GDM1 (cell line): Measurements from ENCODE around the gene GPATCH4.
"Not testable (repeated sequence)": the region's sequence is repeated elsewhere in the genome, so short reads cannot be mapped to it uniquely, and the experiment has no call there.

Experiments used
- DNase-seq: peaks from one replicate; lab custom pipeline; 2025; lab: John Stamatoyannopoulos, UW

Gene GPATCH4

DNA sequence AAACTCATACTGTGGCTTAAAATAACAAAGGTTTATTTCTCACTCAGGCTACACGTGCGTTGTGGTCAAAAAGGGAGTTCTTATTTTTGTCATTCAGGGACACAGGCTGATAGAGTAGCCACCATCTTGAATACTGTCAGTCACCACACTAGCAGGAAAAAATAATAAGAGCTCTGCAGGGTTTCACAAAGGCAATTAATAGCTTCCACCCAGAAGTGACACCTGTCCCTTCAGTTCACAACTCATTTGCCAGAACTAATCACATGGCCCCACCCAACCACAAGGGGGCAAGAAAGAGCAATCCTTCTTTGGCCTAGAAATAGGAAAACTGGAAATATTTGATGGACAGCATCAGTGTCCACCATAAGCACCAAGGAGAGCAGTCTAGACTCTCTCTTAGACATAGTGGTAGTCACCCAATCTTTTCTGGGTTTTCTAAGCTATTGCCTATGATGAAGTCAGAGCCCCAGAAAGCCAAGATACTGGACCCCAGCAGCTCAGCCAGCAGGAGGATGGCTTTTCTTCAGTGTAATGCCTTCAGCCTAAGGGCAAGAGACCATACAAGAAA, 26.1 kb upstream of the GPATCH4 start:
- no peak for DNase-seq

- no peak for DNase-seq
Observed at GRCh38 chr1:156626079-156626438, 24.8 kb upstream of the GPATCH4 start.

- DNase-seq = peak; percentile 35
Observed at GRCh38 chr1:156625436-156626078, 24.3 kb upstream of the GPATCH4 start.

GRCh38 chr1:156624814-156625435, 23.6 kb upstream of the GPATCH4 start:
- DNase-seq = no peak

DNA sequence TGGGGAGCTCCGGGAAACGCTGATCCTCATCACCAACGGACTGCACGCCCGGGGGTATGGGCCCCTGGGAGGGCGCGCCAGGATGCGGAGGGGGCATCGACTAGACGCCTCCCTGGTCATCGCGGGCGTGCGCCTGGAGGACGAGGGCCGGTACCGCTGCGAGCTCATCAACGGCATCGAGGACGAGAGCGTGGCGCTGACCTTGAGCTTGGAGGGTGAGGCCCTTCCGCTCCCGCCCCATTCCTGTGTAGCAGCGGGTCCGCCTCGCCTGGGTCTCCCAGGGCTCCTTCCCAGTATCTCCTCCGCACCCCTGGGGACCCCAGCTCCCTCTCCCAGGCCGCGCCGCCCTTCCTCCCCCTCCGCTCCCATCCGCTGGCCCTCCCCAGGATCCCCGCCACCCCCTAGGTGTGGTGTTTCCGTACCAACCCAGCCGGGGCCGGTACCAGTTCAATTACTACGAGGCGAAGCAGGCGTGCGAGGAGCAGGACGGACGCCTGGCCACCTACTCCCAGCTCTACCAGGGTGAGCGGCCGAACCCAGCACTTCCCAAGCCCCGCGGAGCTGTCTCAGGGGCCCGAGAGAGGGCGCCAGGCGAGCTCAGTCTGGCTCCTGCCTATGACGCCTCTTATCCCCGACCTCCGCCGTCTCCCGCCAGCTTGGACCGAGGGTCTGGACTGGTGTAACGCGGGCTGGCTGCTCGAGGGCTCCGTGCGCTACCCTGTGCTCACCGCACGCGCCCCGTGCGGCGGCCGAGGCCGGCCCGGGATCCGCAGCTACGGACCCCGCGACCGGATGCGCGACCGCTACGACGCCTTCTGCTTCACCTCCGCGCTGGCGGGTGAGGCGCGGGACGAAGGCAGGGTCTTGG, 22.9 kb upstream of the GPATCH4 start:
- DNase-seq = no peak

DNA sequence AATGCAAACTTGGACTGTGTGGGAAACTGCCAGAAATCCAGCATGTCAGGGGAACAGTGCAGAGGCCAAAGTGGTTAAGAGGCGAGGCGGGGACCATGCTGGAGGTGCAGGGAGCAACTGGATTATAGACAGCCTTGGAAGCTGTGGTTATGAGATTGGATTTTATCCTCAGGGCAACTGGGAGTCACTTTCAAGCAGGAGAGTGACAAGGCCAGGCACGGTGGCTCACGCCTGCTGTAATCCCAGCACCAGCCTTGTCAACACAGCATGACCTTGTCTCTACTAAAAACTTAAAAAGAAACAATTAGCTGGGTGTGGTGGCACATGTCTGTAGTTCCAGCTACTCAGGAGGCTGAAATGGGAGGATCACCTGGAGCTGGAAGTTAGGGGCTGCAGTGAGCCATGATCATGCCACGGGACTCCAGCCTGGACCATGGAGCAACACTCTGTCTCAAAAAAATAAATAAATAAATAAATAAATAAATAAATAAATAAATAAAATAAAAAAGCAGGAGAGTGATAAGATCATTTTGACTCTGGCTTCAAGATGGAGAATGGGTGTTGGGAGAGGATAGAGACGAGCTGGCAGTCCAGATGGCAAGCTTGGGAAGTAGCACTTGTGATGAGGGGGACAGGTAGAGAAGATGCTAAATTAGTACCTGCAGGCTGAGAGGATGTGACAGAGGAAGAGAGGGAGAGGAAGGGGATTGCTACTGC, 21.5 kb upstream of the GPATCH4 start:
- DNase-seq = no peak

GRCh38 chr1:156619582-156619955, 18.3 kb upstream of the GPATCH4 start:
- no peak for DNase-seq

DNA sequence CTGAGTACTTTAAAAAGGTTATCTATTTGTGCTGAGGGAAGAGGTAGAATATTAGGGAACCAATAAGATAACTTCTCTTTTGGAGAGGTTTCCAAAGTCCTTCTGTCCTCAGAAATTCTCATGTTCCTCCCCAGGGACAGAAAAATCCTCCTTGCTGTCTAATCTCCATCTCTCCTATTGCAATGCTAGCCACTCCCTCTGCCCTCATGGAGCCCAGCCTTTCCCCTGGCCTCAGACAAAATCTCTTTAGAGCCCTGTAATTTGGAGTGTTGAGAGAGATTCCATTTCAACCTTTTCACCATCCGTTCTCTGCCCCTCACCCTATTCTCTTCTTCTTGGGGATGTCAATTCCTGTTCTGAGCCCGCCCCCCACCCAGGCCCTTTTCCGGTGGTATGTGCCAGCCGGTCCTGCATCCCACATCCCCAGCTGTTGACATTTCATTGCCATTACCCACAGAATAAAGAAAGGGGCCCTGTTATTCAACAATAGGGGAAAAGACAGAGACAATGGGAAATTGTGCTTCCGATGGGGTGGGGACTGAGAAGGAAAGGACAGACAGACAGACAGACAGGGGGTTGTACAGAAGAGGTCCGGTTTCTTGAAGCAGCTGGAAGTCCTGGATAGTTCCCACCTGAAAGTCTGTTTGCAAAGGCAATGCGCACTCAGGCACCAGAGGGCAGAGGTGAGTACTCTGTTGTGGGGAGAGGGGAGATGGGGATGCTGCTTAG, 17.7 kb upstream of the GPATCH4 start, which contains the start of gene HAPLN2:
HAPLN2 (plus strand) TSS at position 563 of the 729 bp plus-strand sequence. CDS start 4,076 bp downstream, outside the sequence.
- no peak for DNase-seq

DNA sequence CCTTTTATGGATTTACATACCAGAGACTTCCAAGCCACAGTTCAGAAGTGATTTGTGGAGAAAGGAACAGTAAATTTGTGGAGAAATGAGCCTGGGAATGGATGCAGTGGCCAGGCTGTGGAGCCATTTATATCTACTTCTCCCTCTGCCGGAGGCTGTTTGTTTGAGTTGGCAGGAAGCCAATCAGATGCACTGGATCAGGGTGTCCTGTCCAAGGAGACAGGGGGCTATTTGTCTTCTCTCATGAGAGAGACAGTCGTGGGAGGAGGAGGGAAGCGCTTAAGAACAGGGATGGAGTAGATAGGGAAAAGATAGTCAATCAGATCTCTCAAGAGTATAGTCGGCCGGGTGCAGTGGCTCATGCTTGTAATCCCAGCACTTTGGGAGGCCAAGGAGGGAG, 15.2 kb upstream of the GPATCH4 start:
- no peak for DNase-seq

DNA sequence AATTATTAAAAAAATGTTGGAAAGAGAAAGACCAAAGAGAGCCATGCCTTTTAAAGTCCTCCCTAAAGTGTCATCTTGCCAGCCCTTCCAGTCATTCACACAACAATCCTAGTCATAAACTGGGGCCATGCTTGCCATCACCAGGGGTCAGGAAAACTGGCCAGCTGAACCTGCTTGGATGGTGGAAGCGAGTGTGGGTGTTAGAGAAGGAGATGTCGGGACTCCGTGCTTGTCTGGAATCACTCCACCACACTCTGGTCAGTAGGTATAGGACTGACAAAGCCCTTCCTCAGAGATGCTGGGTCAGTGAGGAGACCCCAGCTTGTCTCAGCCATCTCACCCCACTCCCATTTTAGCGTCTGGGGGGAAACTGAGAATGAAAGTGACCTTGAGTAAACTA, 14.7 kb upstream of the GPATCH4 start:
- DNase-seq = no peak

GRCh38 chr1:156612666-156613065, 11.4 kb upstream of the GPATCH4 start:
- no peak for DNase-seq

- not testable (repeated sequence) for DNase-seq
Observed at GRCh38 chr1:156610072-156610471, 8.8 kb upstream of the GPATCH4 start.

- DNase-seq = peak; percentile 26
Observed at GRCh38 chr1:156608981-156609380, 7.7 kb upstream of the GPATCH4 start.

GRCh38 chr1:156608036-156608674, 6.9 kb upstream of the GPATCH4 start:
- peak; percentile 55 for DNase-seq

- DNase-seq = not testable (repeated sequence)
Observed at GRCh38 chr1:156607344-156607743, 6.1 kb upstream of the GPATCH4 start.

DNA sequence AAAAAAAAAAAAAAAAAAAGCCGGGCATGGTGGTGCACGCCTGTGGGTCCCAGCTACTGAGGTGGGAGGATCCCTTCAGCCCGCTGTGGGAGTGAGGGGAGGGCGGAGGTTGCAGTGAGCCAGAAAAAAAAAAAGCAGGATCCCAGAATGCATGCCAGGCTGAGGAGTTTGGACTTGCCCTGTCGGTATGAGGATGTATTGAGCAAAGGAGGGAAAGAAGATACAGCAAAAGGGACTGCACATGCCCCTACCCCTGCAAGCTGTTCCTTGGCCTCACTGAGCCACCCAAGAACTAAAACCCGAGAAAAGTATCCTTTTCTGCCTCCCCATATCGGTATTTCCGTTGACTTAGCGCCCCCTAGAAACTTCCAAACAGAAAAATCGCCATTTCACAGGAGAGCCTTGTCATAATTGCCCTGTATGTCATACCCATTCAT, 1.3 kb upstream of the GPATCH4 start:
- no peak for DNase-seq

- DNase-seq = no peak
Observed at GRCh38 chr1:156601892-156602291, 613 bp upstream of the GPATCH4 start.

GRCh38 chr1:156600733-156601121, 552 bp downstream of the GPATCH4 start:
- DNase-seq = no peak

GRCh38 chr1:156599811-156600210, 1.5 kb downstream of the GPATCH4 start:
- DNase-seq = peak; percentile 15

GRCh38 chr1:156598731-156599432, 2.4 kb downstream of the GPATCH4 start:
- DNase-seq = no peak
